Uterus (tissue), 4 donors: ENCODE measurements around the gene ETDA. TPM values are rescaled to one million over a fixed set of nuclear protein-coding genes. Genes with fewer than 3 reads are reported as not detected.

Experiments used
- DNase-seq, 2 donors: peaks; one replicate each; pipeline ENCODE4 v3.0.0-alpha.2; 2019 to 2020
- H3K27ac ChIP-seq, 2 donors: fragments of 200-600 bp; sonication (generic); 1 replicate in 1 of 2; 2 replicates in 1 of 2; pipeline ENCODE4 v1.5.1; 2016 to 2018
- H3K27me3 ChIP-seq, 2 donors: fragments of 200-600 bp; sonication (generic); one replicate each; pipeline ENCODE4 v1.5.1; 2018 to 2019; ENCODE audit warnings: control low read depth in 1 of 2
- H3K36me3 ChIP-seq, 2 donors: fragments of 200-600 bp; sonication (generic); one replicate each; pipeline ENCODE4 v1.5.1; 2019; ENCODE audit warnings: control low read depth in 1 of 2
- H3K4me1 ChIP-seq, 2 donors: fragments of 200-600 bp; sonication (generic); one replicate each; pipeline ENCODE4 v1.5.1; 2018 to 2019; ENCODE audit warnings: control low read depth in 1 of 2
- H3K4me3 ChIP-seq, 2 donors: fragments of 200-600 bp; sonication (generic); 1 replicate in 1 of 2; 2 replicates in 1 of 2; pipeline ENCODE4 v1.5.1; 2018 to 2019; ENCODE audit warnings: mild to moderate bottlenecking in 1 of 2
- H3K9me3 ChIP-seq, 2 donors: fragments of 200-600 bp; sonication (generic); one replicate each; pipeline ENCODE4 v1.5.1; 2019; ENCODE audit warnings: control low read depth in 1 of 2
- POLR2A ChIP-seq, 2 donors: fragments of 450-650 bp; IDR thresholded peaks; one replicate each; pipeline ENCODE4 v1.6.1; 2016; ENCODE audit warnings: antibody characterized with exemption in 2 of 2, mild to moderate bottlenecking in 1 of 2, moderate library complexity in 1 of 2
- intact Hi-C: fragments of 100-400 bp; cut with DNase I; formaldehyde crosslinking; loops from one replicate; pipeline ENCODE4 v1.15.1; 2023; ENCODE audit warnings: low total_unique reads
- total RNA-seq, 4 donors: library from RNA; depleted of rRNA in 3 of 4; stranded (reverse); fragments of >200 nt in 3 of 4; gene quantifications; one replicate each; pipeline versions ENCODE4 v1.1.0 to v1.2.4, GENCODE V29; 2014 to 2023
- TF ChIP-seq, protein P1 (sequence below), 4 experiments: fragments of 200-600 bp in 2 of 4; fragments of 450-650 bp in 2 of 4; sonication (generic) in 2 of 4; IDR thresholded peaks; one replicate each; pipeline ENCODE4 v1.5.1; 2016 to 2019; ENCODE audit warnings: antibody characterized with exemption in 4 of 4, mild to moderate bottlenecking in 2 of 4, moderate library complexity in 1 of 4
- donor health status: DM: yes; HTN: yes; CAD: no.

The ETDA gene
- total RNA-seq, 4 donors from 2014 or later = not detected

DNA sequence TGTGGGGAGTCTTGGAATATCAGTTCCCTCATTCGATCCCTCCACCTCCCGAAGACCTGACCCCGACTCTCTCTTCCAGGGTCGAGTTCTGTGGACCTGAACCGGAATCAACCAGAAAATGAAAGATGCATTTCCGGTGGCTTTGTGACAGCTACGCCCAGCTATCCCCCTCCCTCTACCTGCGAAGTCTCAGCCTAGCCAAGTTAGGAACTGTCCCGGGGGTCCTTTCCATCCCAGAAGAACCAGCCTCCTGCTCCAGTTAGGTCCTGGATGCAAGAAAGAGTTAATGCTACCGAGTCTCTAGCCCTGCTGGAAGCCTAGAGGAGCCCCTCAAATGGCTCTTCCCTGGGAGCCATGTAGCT, 44.1 kb downstream of the ETDA start:
- Histone ChIP-seq H3K4me1 (no peaks in the 10 kb centered on the region), H3K4me3 (peak overlapping the region in 1 of 2 donors; percentile 19)
- intact Hi-C loops = no loop called here

GRCh38 chrX:135302269-135302873, 50.5 kb downstream of the ETDA start:
- no peak for TF ChIP-seq POLR2A (IDR thresholded peaks at IDR 0.05)
- TF ChIP-seq, protein P1, sequence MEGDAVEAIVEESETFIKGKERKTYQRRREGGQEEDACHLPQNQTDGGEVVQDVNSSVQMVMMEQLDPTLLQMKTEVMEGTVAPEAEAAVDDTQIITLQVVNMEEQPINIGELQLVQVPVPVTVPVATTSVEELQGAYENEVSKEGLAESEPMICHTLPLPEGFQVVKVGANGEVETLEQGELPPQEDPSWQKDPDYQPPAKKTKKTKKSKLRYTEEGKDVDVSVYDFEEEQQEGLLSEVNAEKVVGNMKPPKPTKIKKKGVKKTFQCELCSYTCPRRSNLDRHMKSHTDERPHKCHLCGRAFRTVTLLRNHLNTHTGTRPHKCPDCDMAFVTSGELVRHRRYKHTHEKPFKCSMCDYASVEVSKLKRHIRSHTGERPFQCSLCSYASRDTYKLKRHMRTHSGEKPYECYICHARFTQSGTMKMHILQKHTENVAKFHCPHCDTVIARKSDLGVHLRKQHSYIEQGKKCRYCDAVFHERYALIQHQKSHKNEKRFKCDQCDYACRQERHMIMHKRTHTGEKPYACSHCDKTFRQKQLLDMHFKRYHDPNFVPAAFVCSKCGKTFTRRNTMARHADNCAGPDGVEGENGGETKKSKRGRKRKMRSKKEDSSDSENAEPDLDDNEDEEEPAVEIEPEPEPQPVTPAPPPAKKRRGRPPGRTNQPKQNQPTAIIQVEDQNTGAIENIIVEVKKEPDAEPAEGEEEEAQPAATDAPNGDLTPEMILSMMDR (IDR thresholded peaks at IDR 0.05) = no peak
- Histone ChIP-seq H3K4me1 (no peaks in the 10 kb centered on the region), H3K27me3 (peaks cover 0 to 4% of the 10 kb centered on the region in 2 donors), H3K27ac (no peak overlapping the region), H3K9me3 (no peaks in the 10 kb centered on the region), H3K36me3 (no peaks in the 10 kb centered on the region), H3K4me3 (no peak overlapping the region)
- DNase-seq = no peak
- intact Hi-C loops = no loop called here

More for the DNA sequence above, 44.1 kb downstream of the ETDA start:
- H3K27ac ChIP-seq = no peak overlapping the region
- H3K9me3 ChIP-seq = no peaks in the 10 kb centered on the region
- H3K36me3 ChIP-seq = no peaks in the 10 kb centered on the region
- TF ChIP-seq POLR2A (IDR thresholded peaks at IDR 0.05) = no peak
- TF ChIP-seq, protein P1 (IDR thresholded peaks at IDR 0.05) = no peak
- no peak for DNase-seq
- H3K27me3 ChIP-seq = peaks cover 0 to 4% of the 10 kb centered on the region in 2 donors

Other genes starting within 250 kb of the ETDA start
- gene RTL8B, start 229.5 kb upstream of the ETDA start, total RNA-seq = 10 to 100 TPM in 1 of 4 donors, 1 to 10 TPM in 2, under 1 TPM in 1; 0.26 to 22.8 (median 6.3) TPM
- gene RTL8C, start 219.7 kb upstream of the ETDA start, total RNA-seq = 100 to 1,000 TPM in 1 of 4 donors, 10 to 100 TPM in 3; 47.4 to 121 (median 67.4) TPM
- gene RTL8A, start 199.9 kb upstream of the ETDA start, total RNA-seq = 10 to 100 TPM in 3 of 4 donors, 1 to 10 TPM in 1; 3.2 to 52.4 (median 38.6) TPM
- gene SMIM10L2B, start 153.3 kb upstream of the ETDA start, total RNA-seq = 1 to 10 TPM in 2 of 4 donors, under 1 TPM in 1, not detected in 1; 0.88 to 6.2 (median 3.7) TPM
- not detected for gene ETDB, start 131.5 kb upstream of the ETDA start, total RNA-seq
- gene CT55, start 80.7 kb upstream of the ETDA start, total RNA-seq = not detected
- not detected for gene ETDC, start 57.4 kb downstream of the ETDA start, total RNA-seq
- gene ZNF75D, start 92.0 kb downstream of the ETDA start, total RNA-seq = 10 to 100 TPM in 2 of 4 donors, 1 to 10 TPM in 2; 3.8 to 19.4 (median 10.5) TPM
- 10 to 100 TPM in 2 of 4 donors, 1 to 10 TPM in 2; 6.9 to 29.3 (median 10.4) TPM for gene ZNF449, start 92.7 kb downstream of the ETDA start, total RNA-seq
- 1 to 10 TPM in 2 of 4 donors, under 1 TPM in 1, not detected in 1; 0.26 to 3.5 (median 2.8) TPM for gene SMIM10L2A, start 169.9 kb downstream of the ETDA start, total RNA-seq